HG03196 (cell line): ENCODE data around the gene DDX27.

Source experiments
- ATAC-seq: cut with Tn5 transposase; IDR thresholded peaks from one replicate; pipeline ENCODE4 v1.9.1; 2021; ENCODE audit not compliant: unreplicated experiment

Gene DDX27

DNA sequence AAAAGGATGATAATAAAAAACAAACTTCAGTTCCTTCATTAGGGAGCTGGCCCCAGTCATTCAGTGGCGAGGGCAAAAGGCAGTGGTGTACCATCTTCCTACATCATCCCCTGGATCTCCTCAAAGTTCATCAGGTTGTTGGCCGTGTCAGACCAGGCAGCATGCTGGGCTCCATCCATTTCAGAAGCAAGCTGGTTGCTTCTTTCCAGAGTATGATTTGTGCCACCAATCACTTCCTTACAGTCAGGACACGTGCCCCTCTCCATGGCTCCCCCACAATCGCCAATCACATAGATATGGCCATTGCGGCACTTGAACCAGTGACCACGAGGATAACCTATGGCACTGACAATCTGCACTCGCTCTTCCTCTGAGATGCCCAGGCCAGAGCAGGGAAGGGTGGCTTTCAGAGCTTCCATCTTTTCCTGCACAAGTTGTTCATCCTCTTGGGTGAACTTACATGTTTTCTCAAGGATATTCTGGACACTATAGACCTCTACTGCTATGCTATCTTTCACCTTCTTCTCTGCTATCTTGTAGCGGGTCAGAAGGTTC, 28.0 kb downstream of the DDX27 start:
- ATAC-seq = no peak

DNA sequence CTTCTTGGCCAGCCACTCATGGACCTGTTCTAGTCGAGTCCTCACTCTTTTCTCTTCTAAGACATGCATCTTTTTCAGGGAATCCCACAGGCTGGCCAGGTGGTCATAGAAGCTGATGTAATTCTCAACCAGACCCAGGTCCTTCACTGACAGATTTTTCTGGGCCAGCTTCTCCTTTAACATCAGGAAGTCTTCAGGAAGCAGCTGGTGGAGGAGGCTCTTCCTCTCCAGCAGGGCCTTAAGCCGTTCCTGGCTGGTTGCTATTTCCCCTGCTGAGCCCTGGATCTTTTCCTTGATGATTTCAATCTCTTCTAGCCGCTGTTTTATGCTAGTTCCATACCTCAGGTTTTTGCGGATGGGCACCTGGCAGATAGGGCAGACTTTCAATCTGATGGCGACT, 28.6 kb downstream of the DDX27 start:
- no peak for ATAC-seq

DNA sequence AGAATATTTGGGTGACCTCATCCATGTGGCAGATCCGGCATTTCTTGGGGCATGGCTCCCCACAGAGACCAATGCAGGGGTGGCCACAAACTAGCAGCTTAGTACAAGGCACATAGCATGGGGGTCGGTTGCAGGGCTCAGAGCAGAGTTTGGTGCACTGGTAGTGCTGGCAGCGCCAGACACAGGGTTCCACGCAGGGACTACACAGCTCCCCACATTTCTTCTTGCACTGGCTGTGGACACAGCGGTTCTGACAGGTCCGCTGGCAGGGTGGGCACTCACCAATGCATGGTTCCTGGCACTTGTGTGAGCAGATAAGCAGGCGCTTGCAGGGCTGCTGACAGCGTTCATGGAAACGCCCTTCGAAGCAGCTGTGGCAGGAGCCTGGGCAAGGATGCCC, 29.1 kb downstream of the DDX27 start:
- no peak for ATAC-seq

DNA sequence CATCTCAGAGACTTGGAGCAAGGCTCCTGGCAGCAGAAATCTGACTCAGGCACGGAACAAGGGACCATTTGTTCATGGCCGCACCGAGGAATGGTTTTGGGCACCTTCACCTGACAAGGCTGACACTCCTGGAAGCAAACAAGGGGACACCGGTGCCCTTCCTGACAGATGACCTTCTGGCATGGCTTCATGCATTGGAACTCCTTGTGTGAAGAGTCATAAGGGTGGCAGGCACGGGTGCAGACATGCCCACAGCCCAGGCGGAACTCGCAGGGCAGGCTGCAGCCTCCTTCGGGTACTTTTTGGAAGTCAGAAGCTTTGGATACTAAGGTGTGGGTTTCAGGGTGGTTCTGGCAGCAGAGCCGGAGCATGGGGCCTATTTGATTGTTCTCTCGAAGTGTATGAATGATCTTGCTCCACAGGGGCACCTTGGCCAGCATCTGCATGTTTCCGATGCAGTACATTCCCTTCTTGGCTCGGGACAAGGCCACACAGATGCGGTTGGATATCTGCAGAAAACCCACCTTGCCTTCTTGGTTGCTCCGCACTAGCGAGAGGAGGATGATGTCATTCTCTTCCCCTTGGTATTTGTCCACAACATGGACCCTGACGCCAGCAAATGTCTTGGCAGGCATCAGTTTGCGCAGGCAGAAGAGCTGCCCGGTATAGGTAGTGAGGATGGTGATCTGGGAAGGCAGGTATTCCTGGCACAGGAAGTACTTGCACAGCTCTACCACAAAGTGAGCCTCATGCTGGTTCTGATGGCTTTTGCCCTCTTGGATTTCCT, 29.9 kb downstream of the DDX27 start:
- no peak for ATAC-seq

DNA sequence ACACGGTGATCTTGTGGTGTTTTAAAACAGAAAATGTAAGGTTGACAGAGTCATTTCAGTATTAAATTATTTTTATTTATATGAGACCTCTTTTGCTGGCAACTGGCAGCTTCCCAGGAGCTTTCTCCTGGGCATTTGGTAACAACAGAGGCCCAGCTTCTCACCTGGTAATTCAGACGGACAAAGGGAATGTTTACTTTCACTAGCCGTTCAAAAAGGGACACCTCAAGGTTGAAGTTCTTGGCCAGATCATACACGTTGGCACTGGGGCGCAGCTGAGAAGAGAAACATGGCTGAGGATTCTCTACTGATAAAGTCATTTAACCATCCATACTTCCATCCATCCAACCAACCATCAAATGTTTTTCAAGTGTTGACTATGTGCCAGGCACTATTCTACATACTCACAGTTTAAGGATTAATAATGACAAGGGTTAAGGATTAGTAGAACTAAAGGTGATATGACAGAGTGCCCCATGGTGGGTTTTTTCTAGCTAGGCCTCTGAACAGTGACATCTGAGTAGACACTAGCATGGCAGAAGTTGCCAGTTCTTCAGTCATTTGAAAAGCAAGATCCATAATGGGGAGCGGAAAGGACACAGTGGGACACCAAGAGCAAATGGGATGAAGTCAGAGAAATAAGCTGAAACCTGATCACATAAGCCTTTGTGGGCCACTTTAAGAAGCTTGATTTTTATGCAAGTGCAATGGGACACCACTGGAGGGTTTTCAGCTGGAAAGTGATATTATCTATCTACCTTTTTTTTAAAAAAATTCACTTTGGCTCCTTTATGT, 33.5 kb downstream of the DDX27 start:
- ATAC-seq = no peak

DNA sequence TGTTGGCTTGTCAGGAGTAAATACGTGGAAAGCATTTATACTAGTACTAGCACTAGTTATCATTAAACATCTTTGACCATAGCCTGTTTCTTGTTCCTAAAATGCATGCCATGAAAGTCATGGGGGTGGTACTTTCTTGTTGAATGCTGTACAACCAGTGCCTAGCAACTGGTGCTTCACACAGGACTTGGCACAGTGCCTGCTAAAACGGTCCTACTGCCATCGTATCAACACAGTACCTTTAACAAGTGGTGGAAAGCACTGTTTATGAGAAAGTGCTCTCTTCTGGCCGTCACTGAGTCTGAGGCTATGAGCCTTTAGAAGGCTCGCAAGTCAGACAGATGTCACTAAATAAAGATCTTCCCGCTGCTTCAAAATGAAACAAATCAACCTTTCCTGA, 37.0 kb downstream of the DDX27 start:
- ATAC-seq = no peak

DNA sequence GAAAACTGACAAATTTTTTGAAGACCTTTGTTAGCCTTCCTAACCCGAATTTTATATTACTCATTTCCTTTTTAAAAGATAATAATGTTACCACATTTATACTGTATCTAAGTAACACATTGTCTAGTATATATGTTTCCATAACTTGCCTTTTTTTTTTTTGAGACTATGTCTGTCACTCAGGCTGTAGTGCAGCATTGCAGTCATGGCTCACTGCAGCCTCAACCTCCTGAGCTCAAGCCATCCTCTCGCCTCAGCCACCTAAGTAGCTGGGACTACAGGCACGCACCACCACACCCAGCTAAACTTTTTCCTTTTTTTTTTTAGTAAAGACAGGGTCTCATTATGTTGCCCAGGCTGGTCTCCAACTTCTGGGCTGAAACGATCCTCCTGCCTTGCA, 40.1 kb downstream of the DDX27 start:
- ATAC-seq = no peak

DNA sequence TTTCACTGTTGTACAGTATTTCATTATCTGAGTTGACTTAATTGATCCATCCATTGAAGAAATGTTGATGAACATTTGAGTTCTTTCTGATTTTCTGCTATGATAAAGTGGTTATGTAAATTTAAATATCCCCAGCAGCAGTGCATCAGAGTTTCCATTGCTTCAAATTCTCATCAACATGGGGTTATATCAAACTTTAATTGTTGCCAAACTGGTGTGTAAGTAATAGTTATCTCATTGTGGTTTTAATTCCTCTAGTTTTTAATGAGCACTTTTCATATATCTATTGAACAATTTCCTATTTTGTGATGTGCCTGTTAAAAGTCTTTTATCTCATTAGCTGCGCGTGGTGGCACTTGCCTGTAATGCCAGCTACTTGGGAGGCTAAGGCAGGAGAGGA, 40.6 kb downstream of the DDX27 start:
- ATAC-seq = no peak

DNA sequence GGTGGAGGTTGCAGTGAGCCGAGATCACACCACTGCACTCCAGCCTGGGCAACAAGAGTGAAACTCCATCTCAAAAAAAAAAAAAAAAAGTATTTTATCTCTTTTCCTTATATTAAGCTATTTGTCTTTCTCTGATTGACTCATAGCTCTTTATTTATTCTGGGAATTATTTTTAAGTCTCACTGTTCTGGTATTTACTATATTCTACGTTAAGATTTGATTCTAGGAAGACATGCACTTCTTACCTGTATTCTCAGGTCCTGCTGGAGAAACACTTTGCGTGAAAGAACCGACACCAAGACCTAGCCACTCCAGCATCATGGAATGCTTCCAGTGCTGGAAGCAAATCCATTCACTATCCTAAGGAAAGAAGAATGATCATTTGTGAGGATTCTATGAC, 41.0 kb downstream of the DDX27 start:
- no peak for ATAC-seq

DNA sequence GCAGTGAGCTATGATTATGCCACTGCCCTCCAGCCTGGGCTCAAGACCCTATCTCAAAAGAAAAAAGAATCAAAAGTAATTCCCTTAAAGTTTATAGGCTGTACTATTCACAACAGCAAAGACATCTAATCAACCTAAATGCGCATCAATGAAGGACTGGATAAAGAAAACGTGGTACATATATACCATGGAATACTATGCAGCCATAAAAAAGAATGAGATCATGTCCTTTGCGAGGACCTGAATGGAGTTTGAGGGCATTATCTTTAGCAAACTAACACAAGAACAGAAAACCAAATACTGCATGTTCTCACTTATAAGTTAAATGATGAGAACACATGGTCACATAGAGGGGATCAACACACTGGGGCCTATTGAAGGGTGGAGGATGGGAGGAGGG, 42.0 kb downstream of the DDX27 start:
- no peak for ATAC-seq

DNA sequence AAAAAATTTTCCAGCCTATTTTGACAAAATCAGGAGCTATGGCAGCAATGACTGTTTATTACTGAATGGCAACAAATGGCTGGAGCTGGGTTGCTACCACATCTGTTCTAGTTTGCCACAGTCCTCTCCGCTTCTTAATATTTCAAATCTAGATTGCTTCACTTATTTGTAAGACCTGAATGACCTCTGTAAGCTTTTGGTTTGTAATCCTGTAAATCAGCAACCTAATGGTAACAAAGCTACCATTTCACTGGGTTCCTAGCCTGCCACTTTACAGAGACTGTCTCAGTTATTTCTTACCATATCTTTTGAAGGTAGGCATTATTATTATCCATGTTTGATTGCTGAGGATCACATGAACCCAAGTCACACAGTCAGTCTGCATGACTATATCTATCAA, 43.2 kb downstream of the DDX27 start:
- ATAC-seq = no peak

DNA sequence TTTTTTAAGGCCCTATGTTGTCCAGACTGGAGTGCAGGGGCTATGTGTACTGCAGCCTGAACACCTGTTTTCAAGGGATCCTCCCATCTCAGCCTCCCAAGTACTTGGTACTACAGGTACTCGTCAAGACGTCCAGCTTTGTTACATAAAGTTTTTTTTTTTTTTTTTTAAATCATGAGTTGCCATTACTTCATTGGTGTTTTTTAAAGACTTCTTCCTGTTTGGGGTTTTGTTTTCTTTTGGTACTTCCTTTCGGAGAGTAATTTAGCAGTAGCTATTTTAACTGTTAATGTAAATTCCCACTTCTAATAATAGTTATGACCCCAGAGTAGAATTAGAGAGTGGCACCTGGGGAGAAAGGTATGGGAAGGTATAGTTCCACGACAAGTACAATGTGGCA, 48.1 kb downstream of the DDX27 start:
- no peak for ATAC-seq

DNA sequence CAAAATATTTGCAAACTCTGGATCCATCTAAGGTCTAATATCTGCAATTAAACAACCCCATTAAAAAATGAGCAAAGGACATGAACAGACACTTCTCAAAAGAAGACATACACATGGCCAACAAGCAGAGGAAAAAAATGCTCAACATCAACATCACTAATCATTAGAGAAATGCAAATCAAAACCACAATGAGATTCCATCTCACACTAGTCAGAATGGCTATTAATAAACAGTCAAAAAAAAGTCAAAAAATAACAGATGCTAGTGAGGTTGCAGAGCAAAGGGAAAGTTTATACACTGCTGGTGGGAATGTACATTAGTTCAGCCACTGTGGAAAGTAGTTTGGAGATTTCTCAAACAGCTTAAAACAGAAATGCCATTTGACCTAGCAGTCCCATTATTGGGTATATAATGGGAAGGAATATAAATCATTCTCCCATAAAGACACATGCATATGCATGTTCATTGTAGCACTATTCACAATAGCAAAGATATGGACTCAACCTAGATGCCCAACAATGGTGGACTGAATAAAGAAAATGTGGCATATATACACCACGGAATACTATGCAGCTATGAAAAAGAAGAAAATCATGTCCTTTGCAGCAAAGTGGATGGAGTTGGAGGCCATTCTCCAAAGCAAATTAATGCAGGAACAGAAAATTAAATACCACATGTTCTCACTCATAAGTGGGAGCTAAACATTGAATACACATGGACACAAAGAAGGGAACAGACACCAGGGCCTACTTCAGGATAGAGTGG, 49.6 kb downstream of the DDX27 start:
- ATAC-seq = no peak

DNA sequence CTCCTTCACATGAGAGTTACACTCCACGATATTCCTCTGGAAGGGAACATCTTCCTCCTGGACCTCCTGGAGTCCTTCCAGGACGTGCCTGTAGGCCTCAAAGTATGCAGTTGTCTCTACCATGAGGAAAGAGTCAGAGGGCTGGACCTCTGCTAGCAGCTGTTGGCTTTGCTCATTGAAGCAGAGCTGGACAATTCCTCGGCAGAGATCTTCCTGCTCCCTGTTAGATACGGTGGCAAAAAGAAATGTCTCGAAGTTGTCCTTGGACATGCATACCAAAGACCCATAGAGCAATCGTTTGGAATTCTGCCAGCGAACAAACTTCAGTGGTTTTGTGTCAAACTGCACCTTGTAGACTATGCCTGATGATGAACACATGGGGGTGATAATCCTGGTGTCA, 51.0 kb downstream of the DDX27 start:
- ATAC-seq = no peak

DNA sequence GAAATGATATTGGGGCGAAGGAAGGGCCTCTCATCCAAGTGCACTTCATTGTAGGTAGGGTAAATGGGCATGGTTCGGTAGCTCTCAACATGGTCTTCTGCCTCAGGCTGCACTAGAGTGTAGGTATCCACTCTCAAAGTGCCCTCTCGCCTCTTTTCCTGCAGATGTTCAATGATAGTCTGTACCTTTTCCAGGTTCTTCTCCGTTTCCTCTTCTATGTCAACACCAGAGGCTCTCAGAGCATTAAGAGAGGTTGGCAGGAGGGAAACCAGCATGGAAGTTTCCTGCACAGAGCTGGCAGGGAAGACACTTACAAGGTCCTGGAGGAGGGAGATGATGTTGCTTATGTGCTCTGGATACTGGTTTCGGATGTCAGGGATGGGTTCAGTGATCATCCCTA, 51.5 kb downstream of the DDX27 start:
- no peak for ATAC-seq

DNA sequence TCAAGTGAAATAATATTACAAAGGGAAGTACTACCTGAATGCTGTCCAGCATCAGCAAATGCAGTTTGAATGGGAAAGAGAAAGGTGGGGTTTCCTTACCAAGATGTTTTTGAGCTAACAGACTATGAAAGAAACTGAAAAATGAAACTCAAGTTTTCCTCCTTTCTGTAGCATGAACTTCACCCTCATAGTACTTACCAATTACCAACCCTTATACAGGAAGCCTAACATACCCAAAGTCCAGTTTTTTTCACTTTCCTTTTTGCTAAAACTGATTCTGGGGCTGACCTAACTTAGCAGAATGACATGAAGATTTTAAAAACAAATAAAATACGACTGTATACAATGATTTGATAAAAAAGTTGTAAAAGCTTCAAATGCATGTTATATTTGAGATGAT, 53.4 kb downstream of the DDX27 start:
- no peak for ATAC-seq

DNA sequence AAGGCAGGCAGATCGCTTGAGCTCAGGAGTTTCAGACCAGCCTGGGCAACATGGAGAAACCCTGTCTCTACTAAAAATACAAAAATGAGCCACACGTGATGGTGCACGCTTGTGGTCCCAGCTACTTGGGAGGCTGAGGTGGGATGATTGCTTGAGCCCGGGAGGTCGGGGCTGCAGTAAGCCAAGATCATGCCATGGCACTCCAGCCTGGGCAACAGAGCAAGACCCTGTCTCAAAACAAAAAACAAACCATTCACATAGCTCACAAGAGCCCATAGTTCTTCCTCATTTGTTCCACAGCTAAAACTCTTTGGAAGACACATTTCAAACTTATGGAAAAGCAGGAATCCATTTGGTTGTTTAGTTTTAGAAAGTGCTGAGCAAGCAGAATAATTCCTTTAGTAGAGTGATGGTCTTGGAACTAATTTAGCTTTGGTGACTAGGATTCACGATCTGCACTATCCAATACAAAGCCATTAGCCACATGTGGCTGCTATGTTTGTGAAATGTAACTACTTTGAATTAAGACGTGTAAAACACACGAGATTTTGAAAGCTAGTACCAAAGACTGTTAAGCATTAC, 54.6 kb downstream of the DDX27 start:
- no peak for ATAC-seq

DNA sequence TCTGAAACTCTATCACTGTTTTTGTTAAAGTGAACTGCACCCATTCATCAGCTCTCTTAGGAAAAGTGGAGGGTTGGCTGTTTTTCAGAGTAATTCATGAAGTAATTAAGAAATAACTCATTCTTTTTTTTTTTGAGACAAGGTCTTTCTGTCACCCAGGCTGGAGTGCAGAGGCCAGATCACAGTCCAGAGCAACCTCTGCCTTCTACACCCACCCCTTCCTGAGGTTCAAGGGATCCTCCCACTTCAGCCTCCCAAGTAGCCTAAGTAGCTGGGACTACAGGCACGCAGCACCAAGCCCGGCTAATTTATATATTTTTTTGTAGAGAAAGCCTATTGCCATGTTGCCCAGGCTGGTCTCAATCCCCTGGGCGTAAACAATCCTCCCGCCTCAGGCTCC, 56.0 kb downstream of the DDX27 start:
- no peak for ATAC-seq

DNA sequence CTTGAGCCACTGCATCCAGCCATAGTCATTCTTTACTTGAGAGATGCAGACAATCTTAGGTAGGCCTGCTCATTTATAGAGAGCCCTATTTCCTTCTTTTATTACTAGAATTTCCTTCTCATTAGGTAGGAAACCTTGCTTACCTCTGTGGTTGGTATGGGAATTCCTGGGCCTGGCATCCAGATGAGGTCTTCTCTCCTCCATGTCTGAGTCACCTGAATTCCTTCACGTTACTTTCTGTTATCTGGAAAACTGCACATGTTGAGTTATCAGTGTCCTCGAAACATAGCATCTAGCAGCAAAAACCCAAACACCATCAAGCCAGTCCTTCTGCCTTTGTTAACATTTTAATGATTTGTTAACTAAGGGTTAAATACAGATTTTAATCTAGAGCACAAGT, 56.4 kb downstream of the DDX27 start:
- no peak for ATAC-seq

DNA sequence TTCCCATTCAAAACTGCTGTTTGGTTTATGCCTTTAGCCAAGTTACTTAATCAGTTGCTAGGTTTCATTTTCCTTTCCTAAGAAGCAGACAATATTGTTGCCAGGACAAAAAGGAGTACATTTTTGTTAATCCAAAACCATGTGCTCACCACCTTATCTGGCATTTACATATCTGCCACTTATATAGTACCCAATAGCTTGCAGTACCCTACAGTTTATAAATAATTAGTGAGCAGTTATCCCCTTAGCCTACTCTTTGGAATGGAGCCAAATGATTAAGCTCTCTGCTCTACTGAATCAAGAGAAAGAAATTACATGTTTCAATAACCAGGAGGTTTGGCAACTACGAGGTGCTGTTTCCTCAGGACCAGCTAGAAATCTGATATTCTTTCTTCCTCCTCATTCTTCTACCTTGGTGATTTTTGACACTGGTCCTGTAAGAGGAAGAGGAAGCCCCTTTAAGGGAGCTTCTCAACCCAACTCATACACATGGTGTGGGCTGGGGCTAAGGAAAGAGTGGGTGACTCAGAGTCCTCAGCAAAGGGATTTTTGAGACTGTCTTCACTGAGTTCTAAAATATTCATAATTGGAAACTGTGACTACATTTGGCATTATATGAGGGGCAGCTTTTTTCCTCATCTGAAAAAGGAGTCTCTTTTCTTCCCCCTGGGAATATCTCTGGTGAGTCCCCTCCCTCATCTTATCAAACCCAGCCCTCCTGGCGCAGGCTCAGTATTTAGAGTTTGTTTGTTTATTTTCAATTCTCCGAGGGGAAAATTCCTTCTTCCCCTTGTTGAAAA, 57.1 kb downstream of the DDX27 start:
- ATAC-seq = no peak
